OCI-LY7 (cell line): ENCODE data around the gene KIF1A. TPM values are rescaled to one million over a fixed set of nuclear protein-coding genes. Genes with fewer than 3 reads are reported as not detected.
A peak's percentile ranks its signal among the peaks of the same experiment; 100 is the strongest.

Experiments
- BruUV-seq: library from RNA; stranded (reverse); fragments of 400-500 nt; replicated peaks from 2 replicates; lab custom pipeline; 2021; lab: Mats Ljungman, UMichigan
- CTCF ChIA-PET: fragments of 300-600 bp; sonication (Branson Sonifier 250); formaldehyde crosslinking; loops from one replicate; lab custom pipeline; 2022; ENCODE audit warnings: antibody characterized with exemption; ENCODE audit not compliant: unreplicated experiment; lab: Charles Lee
- POLR2A ChIA-PET: fragments of 300-600 bp; sonication (Branson Sonifier 250); formaldehyde crosslinking; loops from one replicate; lab custom pipeline; 2022; ENCODE audit warnings: antibody characterized with exemption; lab: Charles Lee
- DNase-seq: peaks from one replicate; pipeline ENCODE4 v3.0.0-alpha.2; 2015; ENCODE audit warnings: low spot score
- H2AFZ ChIP-seq: fragments of 200-600 bp; sonication (generic), shearing (Covaris generic); 2 replicates; pipeline ENCODE4 v1.6.1; 2014; ENCODE audit warnings: mild to moderate bottlenecking, antibody characterized with exemption, low read length, moderate library complexity
- H3K27ac ChIP-seq: fragments of 200-600 bp; sonication (generic); 2 replicates; pipeline ENCODE4 v1.5.1; 2014; ENCODE audit warnings: mixed run types, low read depth, mild to moderate bottlenecking, moderate library complexity, low read length, inconsistent platforms; ENCODE audit not compliant: poor library complexity, severe bottlenecking
- H3K36me3 ChIP-seq: fragments of 200-600 bp; sonication (generic); 2 replicates; pipeline ENCODE4 v1.6.1; 2014; ENCODE audit warnings: mild to moderate bottlenecking, antibody characterized with exemption, low read length, moderate library complexity, mixed read lengths; ENCODE audit not compliant: insufficient read depth
- H3K4me1 ChIP-seq: fragments of 200-600 bp; sonication (generic); 2 replicates; pipeline ENCODE4 v1.5.1; 2014; ENCODE audit warnings: mild to moderate bottlenecking, low read length; ENCODE audit not compliant: insufficient read depth, poor library complexity, severe bottlenecking
- H3K4me2 ChIP-seq: fragments of 200-600 bp; sonication (generic); 2 replicates; pipeline ENCODE4 v1.6.1; 2014; ENCODE audit warnings: mild to moderate bottlenecking, low read length
- H3K4me3 ChIP-seq: fragments of 200-600 bp; sonication (generic); 2 replicates; pipeline ENCODE4 v1.5.1; 2014; ENCODE audit warnings: mild to moderate bottlenecking, low read depth, low read length; ENCODE audit not compliant: poor library complexity, severe bottlenecking
- H3K79me2 ChIP-seq: fragments of 200-600 bp; sonication (generic); 2 replicates; pipeline ENCODE4 v1.6.1; 2016; ENCODE audit warnings: low read depth, mild to moderate bottlenecking, low read length, moderate library complexity, mixed read lengths; ENCODE audit not compliant: insufficient read depth
- H3K9me2 ChIP-seq: fragments of 200-600 bp; sonication (generic); 2 replicates; pipeline ENCODE4 v1.6.1; 2016; ENCODE audit warnings: mild to moderate bottlenecking, low read length, mixed read lengths; ENCODE audit not compliant: insufficient read depth
- H3K9me3 ChIP-seq: fragments of 200-600 bp; sonication (generic); 2 replicates; pipeline ENCODE4 v1.6.1; 2014; ENCODE audit warnings: mild to moderate bottlenecking, mixed run types, low read length, mixed read lengths
- H4K20me1 ChIP-seq: fragments of 200-600 bp; sonication (generic); 2 replicates; pipeline ENCODE4 v1.6.1; 2014; ENCODE audit warnings: mild to moderate bottlenecking, antibody characterized with exemption, low read length, moderate library complexity, mixed read lengths; ENCODE audit not compliant: insufficient read depth
- EZH2phosphoT487 ChIP-seq: fragments of 200-600 bp; sonication (generic); IDR thresholded peaks from 2 replicates; pipeline ENCODE4 v1.6.1; 2018; ENCODE audit warnings: low read depth, borderline replicate concordance, mild to moderate bottlenecking, mixed run types, antibody characterized with exemption, low read length, moderate library complexity, mixed read lengths
- intact Hi-C: fragments of 100-400 bp; cut with micrococcal nuclease; formaldehyde crosslinking; loops from one replicate; pipeline ENCODE4 v1.10.0; 2022; ENCODE audit not compliant: unreplicated experiment
- total RNA-seq, 2 experiments: library from RNA; depleted of rRNA in 1 of 2; stranded (reverse); fragments of >200 nt in 1 of 2; shearing (Covaris generic) in 1 of 2; gene quantifications; 2 replicates each; pipeline ENCODE4 v1.2.3, GENCODE V29; 2014 to 2022
- TF ChIP-seq, protein P1 (sequence below): fragments of 200-600 bp; sonication (generic); conservative IDR thresholded peaks from 2 replicates; pipeline ENCODE4 v1.5.1; 2014; ENCODE audit warnings: mild to moderate bottlenecking, antibody characterized with exemption, low read length, moderate library complexity, mixed read lengths

Gene KIF1A
- total RNA-seq, 2 experiments from 2014 or later = not detected

- Histone ChIP-seq H2AFZ (no peak overlapping the region), H3K79me2 (no peaks in the 10 kb centered on the region), H3K4me2 (no peak overlapping the region), H3K4me1 (no peaks in the 10 kb centered on the region), H3K27ac (no peak overlapping the region), H3K4me3 (no peak overlapping the region), H3K9me2 (no peaks in the 10 kb centered on the region), H3K9me3 (no peaks in the 10 kb centered on the region), H3K36me3 (no peaks in the 10 kb centered on the region), H4K20me1 (no peaks in the 10 kb centered on the region)
- BruUV-seq = no TSS peak
- intact Hi-C loops = no loop called here
- DNase-seq = peak; percentile 22
- CTCF ChIA-PET = no interaction called here
- POLR2A ChIA-PET = no interaction called here
- TF ChIP-seq, protein P1, sequence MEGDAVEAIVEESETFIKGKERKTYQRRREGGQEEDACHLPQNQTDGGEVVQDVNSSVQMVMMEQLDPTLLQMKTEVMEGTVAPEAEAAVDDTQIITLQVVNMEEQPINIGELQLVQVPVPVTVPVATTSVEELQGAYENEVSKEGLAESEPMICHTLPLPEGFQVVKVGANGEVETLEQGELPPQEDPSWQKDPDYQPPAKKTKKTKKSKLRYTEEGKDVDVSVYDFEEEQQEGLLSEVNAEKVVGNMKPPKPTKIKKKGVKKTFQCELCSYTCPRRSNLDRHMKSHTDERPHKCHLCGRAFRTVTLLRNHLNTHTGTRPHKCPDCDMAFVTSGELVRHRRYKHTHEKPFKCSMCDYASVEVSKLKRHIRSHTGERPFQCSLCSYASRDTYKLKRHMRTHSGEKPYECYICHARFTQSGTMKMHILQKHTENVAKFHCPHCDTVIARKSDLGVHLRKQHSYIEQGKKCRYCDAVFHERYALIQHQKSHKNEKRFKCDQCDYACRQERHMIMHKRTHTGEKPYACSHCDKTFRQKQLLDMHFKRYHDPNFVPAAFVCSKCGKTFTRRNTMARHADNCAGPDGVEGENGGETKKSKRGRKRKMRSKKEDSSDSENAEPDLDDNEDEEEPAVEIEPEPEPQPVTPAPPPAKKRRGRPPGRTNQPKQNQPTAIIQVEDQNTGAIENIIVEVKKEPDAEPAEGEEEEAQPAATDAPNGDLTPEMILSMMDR = peak; percentile 64
- no peak for TF ChIP-seq EZH2phosphoT487
Observed at GRCh38 chr2:240840435-240841060, 20.5 kb upstream of the KIF1A start.

DNA sequence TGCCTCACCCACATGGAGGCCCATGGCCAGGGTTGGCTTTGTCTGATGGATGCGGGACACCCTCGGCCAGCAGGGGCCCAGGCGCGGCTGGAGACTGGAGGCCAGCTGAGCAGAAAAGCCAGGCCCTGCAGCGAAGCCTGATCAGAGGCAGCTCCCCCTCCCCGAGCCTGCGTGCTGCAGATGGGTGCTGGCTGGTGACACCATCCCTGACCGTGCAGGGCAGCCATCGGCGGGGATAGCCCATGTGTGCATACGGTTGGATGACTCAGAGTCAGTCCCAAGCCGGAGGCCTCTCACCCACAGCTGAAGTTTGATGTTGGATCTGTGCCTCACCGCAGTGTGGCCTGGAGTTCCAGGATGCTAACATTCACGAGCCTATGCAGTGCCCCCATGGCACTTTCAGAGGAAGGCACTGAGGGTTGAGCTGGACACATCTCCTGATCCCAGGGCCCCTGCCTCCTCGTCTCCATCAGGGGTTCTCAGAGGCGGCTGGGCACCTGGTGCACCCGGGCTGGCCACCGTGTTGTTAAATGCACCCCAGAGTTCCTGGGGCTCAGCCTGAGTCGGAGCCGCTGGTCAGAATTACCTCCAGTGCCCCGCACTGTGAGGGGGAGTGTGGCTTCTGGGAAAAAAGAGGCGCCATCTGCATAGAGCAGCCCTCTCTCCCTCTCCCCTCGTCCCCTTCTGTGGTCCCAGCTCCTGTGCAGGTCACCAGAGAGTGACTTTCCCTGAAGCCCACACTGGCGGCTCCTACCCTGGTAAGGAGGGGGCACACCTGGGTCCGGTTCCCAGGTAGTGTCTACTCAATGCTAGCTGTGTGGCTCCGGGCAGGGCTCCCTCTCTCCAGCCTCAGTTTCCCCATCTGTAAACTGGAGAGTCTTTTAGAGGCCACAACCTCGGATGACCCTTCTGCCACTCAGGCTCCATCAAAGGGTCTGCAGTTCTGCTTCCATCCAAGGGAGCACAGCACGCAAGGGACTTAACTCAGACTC is 19.4 kb upstream of the KIF1A start:
- POLR2A ChIA-PET = no interaction called here
- intact Hi-C loops = no loop called here
- no TSS peak for BruUV-seq

More for the DNA sequence above, 19.4 kb upstream of the KIF1A start:
- no peak for TF ChIP-seq EZH2phosphoT487
- TF ChIP-seq, protein P1 = no peak
- Histone ChIP-seq H3K79me2 (no peaks in the 10 kb centered on the region), H3K9me2 (no peaks in the 10 kb centered on the region), H3K4me2 (no peak overlapping the region), H4K20me1 (no peaks in the 10 kb centered on the region), H3K9me3 (no peaks in the 10 kb centered on the region), H3K36me3 (no peaks in the 10 kb centered on the region), H3K4me1 (no peaks in the 10 kb centered on the region), H3K27ac (no peak overlapping the region), H2AFZ (no peak overlapping the region), H3K4me3 (no peak overlapping the region)
- CTCF ChIA-PET = no interaction called here
- no peak for DNase-seq
